ENCODE results near the gene C3orf20. TPM values are rescaled to one million over a fixed set of nuclear protein-coding genes. Genes with fewer than 3 reads are reported as not detected.

Gene C3orf20
- total and polyA plus RNA-seq, 2 donors (not counting 1 experiment from before 2014, with no cell fraction given) = 0.12 to 0.34 TPM

GRCh38 chr3:14767245-14768051, 92.5 kb downstream of the C3orf20 start:
- no peaks in the 10 kb centered on the region for H4K20me1 ChIP-seq (ENCODE audit: control insufficient read depth, insufficient read depth, low read length, poor library complexity, severe bottlenecking)
- ATAC-seq (ENCODE audit: low read depth) (no peak), DNase-seq (no peak)
- H3K4me1 ChIP-seq (ENCODE audit: control insufficient read depth in 2 of 2, insufficient read depth in 2 of 2, low read length in 2 of 2) = no peaks in the 10 kb centered on the region
- Mint-ChIP-seq H3K27me3 (no peaks in the 10 kb centered on the region), H3K9me3 (ENCODE audit: insufficient read depth) (no peaks in the 10 kb centered on the region), H3K27ac (no peak overlapping the region), H3K4me1 (no peaks in the 10 kb centered on the region), H3K4me3 (no peak overlapping the region)
- H3K4me3 ChIP-seq (ENCODE audit: control extremely low read depth in 1 of 5, extremely low read depth in 1 of 5, insufficient read depth in 1 of 5, low read depth in 2 of 5, low read length in 4 of 5) = no peak overlapping the region
- H3K36me3 ChIP-seq (replicated peaks in 1 of 2; ENCODE audit: control extremely low read depth in 1 of 2, control insufficient read depth in 1 of 2, extremely low read depth in 1 of 2, insufficient read depth in 2 of 2, low read length in 1 of 2) = no peaks in the 10 kb centered on the region
- H3K27me3 ChIP-seq (replicated peaks in 1 of 4; ENCODE audit: control extremely low read depth in 1 of 4, control insufficient read depth in 3 of 4, insufficient read depth in 4 of 4, low read length in 3 of 4) = peaks cover 0 to 8% (median 0%) of the 10 kb centered on the region in 4 experiments
- H3K9ac ChIP-seq (ENCODE audit: low read length) = no peak overlapping the region
- H3K4me2 ChIP-seq (replicated peaks; ENCODE audit: low read depth, low read length, poor library complexity, severe bottlenecking) = no peak overlapping the region
- ChIA-PET POLR2A (no interaction called here), CTCF (no interaction called here)
- intact Hi-C loops (cut with micrococcal nuclease) = no loop called here
- H3K27ac ChIP-seq (ENCODE audit: low read length in 2 of 2) = no peak overlapping the region
- no peaks in the 10 kb centered on the region for H3K79me2 ChIP-seq (ENCODE audit: control insufficient read depth, insufficient read depth, low read length)
- 96% methylated on average over 8 of the region's 9 CpGs for WGBS (ENCODE audit: insufficient coverage)
- H2AFZ ChIP-seq (ENCODE audit: insufficient read depth, low read depth, low read length, poor library complexity, severe bottlenecking) = no peak overlapping the region
- TF ChIP-seq EZH2 (IDR thresholded peaks at IDR 0.05; ENCODE audit: borderline replicate concordance, insufficient read depth, low read depth, low read length, poor library complexity, severe bottlenecking) (no peak), CTCF (IDR thresholded peaks at IDR 0.05) (no peak)
- H3K9me3 ChIP-seq (ENCODE audit: control extremely low read depth in 1 of 3, control insufficient read depth in 2 of 3, insufficient read depth in 1 of 3, low read length in 2 of 3) = peaks cover 0 to 8% (median 0%) of the 10 kb centered on the region in 3 donors

GRCh38 chr3:14768182-14768790, 93.3 kb downstream of the C3orf20 start:
- Histone ChIP-seq H2AFZ (ENCODE audit: insufficient read depth, low read depth, low read length, poor library complexity, severe bottlenecking) (no peak overlapping the region), H3K79me2 (ENCODE audit: control insufficient read depth, insufficient read depth, low read length) (no peaks in the 10 kb centered on the region), H3K4me3 (ENCODE audit: control extremely low read depth in 1 of 5, extremely low read depth in 1 of 5, insufficient read depth in 1 of 5, low read depth in 2 of 5, low read length in 4 of 5) (no peak overlapping the region), H3K9ac (ENCODE audit: low read length) (no peak overlapping the region), H3K27ac (ENCODE audit: low read length in 2 of 2) (no peak overlapping the region), H3K4me1 (ENCODE audit: control insufficient read depth in 2 of 2, insufficient read depth in 2 of 2, low read length in 2 of 2) (no peaks in the 10 kb centered on the region), H3K4me2 (replicated peaks; ENCODE audit: low read depth, low read length, poor library complexity, severe bottlenecking) (no peak overlapping the region), H3K27me3 (replicated peaks in 1 of 4; ENCODE audit: control extremely low read depth in 1 of 4, control insufficient read depth in 3 of 4, insufficient read depth in 4 of 4, low read length in 3 of 4) (peaks cover 0 to 3% (median 0%) of the 10 kb centered on the region in 4 experiments), H3K36me3 (replicated peaks in 1 of 2; ENCODE audit: control extremely low read depth in 1 of 2, control insufficient read depth in 1 of 2, extremely low read depth in 1 of 2, insufficient read depth in 2 of 2, low read length in 1 of 2) (no peaks in the 10 kb centered on the region), H3K9me3 (ENCODE audit: control extremely low read depth in 1 of 3, control insufficient read depth in 2 of 3, insufficient read depth in 1 of 3, low read length in 2 of 3) (peaks cover 0 to under 1% (median 0%) of the 10 kb centered on the region in 3 donors), H4K20me1 (ENCODE audit: control insufficient read depth, insufficient read depth, low read length, poor library complexity, severe bottlenecking) (no peaks in the 10 kb centered on the region)
- Mint-ChIP-seq H3K27ac (no peak overlapping the region), H3K27me3 (no peaks in the 10 kb centered on the region), H3K4me3 (no peak overlapping the region), H3K9me3 (ENCODE audit: insufficient read depth) (no peaks in the 10 kb centered on the region), H3K4me1 (no peaks in the 10 kb centered on the region)
- TF ChIP-seq CTCF (IDR thresholded peaks at IDR 0.05) (no peak), EZH2 (IDR thresholded peaks at IDR 0.05; ENCODE audit: borderline replicate concordance, insufficient read depth, low read depth, low read length, poor library complexity, severe bottlenecking) (no peak)
- ChIA-PET CTCF (no interaction called here), POLR2A (no interaction called here)
- no peak for DNase-seq
- no peak for ATAC-seq (ENCODE audit: low read depth)
- 93% methylated on average over 9 of the region's 11 CpGs for WGBS (ENCODE audit: insufficient coverage)
- intact Hi-C loops (cut with micrococcal nuclease) = no loop called here
